GM12878 (cell line): ENCODE results near the gene ENDOG. TPM values are rescaled to one million over a fixed set of nuclear protein-coding genes. Genes with fewer than 3 reads are reported as not detected.

Experiments
- ATAC-seq: fragments of 200-7000 bp; cut with Tn5 transposase; 3 replicates; pipeline ENCODE4 v1.9.1; 2020; ENCODE audit warnings: mild to moderate bottlenecking, moderate library complexity
- BruUV-seq: library from RNA; stranded (reverse); fragments of 400-500 nt; replicated peaks from 2 replicates; lab custom pipeline; 2021; lab: Mats Ljungman, UMichigan
- CTCF ChIA-PET: fragments of 300-600 bp; sonication (Branson Sonifier 250); formaldehyde crosslinking; extraction: SDS; loops from one replicate; lab custom pipeline; 2021; ENCODE audit warnings: inconsistent platforms; lab: Yijun Ruan, JAX
- POLR2A ChIA-PET: fragments of 350-600 bp; formaldehyde crosslinking; extraction: SDS; loops from one replicate; lab custom pipeline; 2021; ENCODE audit warnings: inconsistent platforms; lab: Charles Lee
- RAD21 ChIA-PET: fragments of 300-600 bp; sonication (Branson Sonifier 250); formaldehyde crosslinking; loops from one replicate; lab custom pipeline; 2023; ENCODE audit warnings: antibody characterized with exemption; ENCODE audit not compliant: unreplicated experiment; lab: Charles Lee
- SMC1A ChIA-PET: fragments of 300-600 bp; sonication (Branson Sonifier 250); formaldehyde crosslinking; loops from one replicate; lab custom pipeline; 2023; ENCODE audit not compliant: unreplicated experiment, uncharacterized antibody; lab: Charles Lee
- DNase-seq: peaks from one replicate; pipeline ENCODE4 v3.0.0-alpha.2; 2011; ENCODE audit warnings: low read depth, low spot score
- FAIRE-seq: peaks from 3 replicates; lab custom pipeline; 2011; peaks lifted over from hg19 to GRCh38; lab: Jason Lieb, UNC
- H2AFZ ChIP-seq: 2 replicates; pipeline ENCODE4 v1.6.0; 2011; ENCODE audit warnings: low read depth, low read length, control low read depth; ENCODE audit not compliant: control insufficient read depth
- H3K27ac ChIP-seq: 2 replicates; pipeline ENCODE4 v1.5.1; 2011; ENCODE audit warnings: control low read depth; ENCODE audit not compliant: control insufficient read depth, insufficient read depth
- H3K27me3 ChIP-seq, 2 experiments: replicated peaks in 1 of 2; 2 replicates each; pipeline versions ENCODE4 v1.6.0 to v1.6.1; 2011; ENCODE audit warnings: low read length in 1 of 2; ENCODE audit not compliant: control insufficient read depth in 2 of 2, insufficient read depth in 2 of 2
- H3K36me3 ChIP-seq, 2 experiments: 2 replicates each; pipeline ENCODE4 v1.5.1; 2011; ENCODE audit warnings: low read length in 1 of 2; ENCODE audit not compliant: control insufficient read depth in 2 of 2, insufficient read depth in 2 of 2
- H3K4me1 ChIP-seq: 2 replicates; pipeline ENCODE4 v1.6.1; 2011; ENCODE audit warnings: mild to moderate bottlenecking, low read length, moderate library complexity, mixed read lengths; ENCODE audit not compliant: control insufficient read depth, insufficient read depth
- H3K4me2 ChIP-seq: 2 replicates; pipeline ENCODE4 v1.6.0; 2011; ENCODE audit warnings: control low read depth; ENCODE audit not compliant: control insufficient read depth, insufficient read depth
- H3K4me3 ChIP-seq: fragments of 200-600 bp; sonication (generic); 2 replicates; pipeline ENCODE4 v1.5.1; 2016
- H3K79me2 ChIP-seq: 2 replicates; pipeline ENCODE4 v1.6.0; 2011; ENCODE audit warnings: low read length; ENCODE audit not compliant: control insufficient read depth, insufficient read depth
- H3K9ac ChIP-seq: 2 replicates; pipeline ENCODE4 v1.8.0; 2011; ENCODE audit warnings: low read length, control low read depth, mixed read lengths; ENCODE audit not compliant: control insufficient read depth, insufficient read depth
- H3K9me3 ChIP-seq: replicated peaks from 3 replicates; pipeline ENCODE4 v1.5.1; 2011; ENCODE audit warnings: mild to moderate bottlenecking, low read length; ENCODE audit not compliant: control insufficient read depth, insufficient read depth
- H4K20me1 ChIP-seq: 2 replicates; pipeline ENCODE4 v1.6.0; 2011; ENCODE audit not compliant: control insufficient read depth, insufficient read depth
- CBFB ChIP-seq: IDR thresholded peaks from 2 replicates; pipeline ENCODE4 v1.6.1; 2016; ENCODE audit warnings: antibody characterized with exemption, low read depth
- EED ChIP-seq: sonication (generic); IDR thresholded peaks from 2 replicates; pipeline ENCODE4 v1.6.1; 2016; ENCODE audit warnings: antibody characterized with exemption, low read depth
- ESRRA ChIP-seq: IDR thresholded peaks from 2 replicates; pipeline ENCODE4 v1.6.1; 2012; ENCODE audit warnings: mild to moderate bottlenecking, low read length, improper control_type of control experiment
- GATAD2B ChIP-seq: fragments of 450-650 bp; conservative IDR thresholded peaks from 2 replicates; pipeline ENCODE4 v1.6.1; 2017; ENCODE audit warnings: low read depth, mild to moderate bottlenecking, moderate library complexity
- IRF4 ChIP-seq: IDR thresholded peaks from 2 replicates; pipeline ENCODE4 v1.6.1; 2011; ENCODE audit warnings: low read depth, low read length
- KLF5 ChIP-seq: fragments of 450-650 bp; IDR thresholded peaks from 2 replicates; pipeline ENCODE4 v1.6.1; 2014; ENCODE audit warnings: mild to moderate bottlenecking; ENCODE audit not compliant: partially characterized antibody
- MXI1 ChIP-seq: fragments of 150-350 bp; IDR thresholded peaks from 2 replicates; pipeline ENCODE4 v1.6.1; 2011; ENCODE audit warnings: low read depth, mild to moderate bottlenecking, inconsistent platforms, low read length, improper control_type of control experiment
- MYC ChIP-seq: IDR thresholded peaks from 2 replicates; pipeline ENCODE4 v1.6.1; 2011; ENCODE audit warnings: mild to moderate bottlenecking, low read length, moderate library complexity, inconsistent platforms; ENCODE audit not compliant: insufficient read depth, insufficient replicate concordance, insufficient read length, severe bottlenecking
- POU2F2 ChIP-seq: IDR thresholded peaks from 3 replicates; pipeline ENCODE4 v1.6.1; 2011; ENCODE audit warnings: low read depth, mild to moderate bottlenecking, low read length, borderline replicate concordance
- RAD51 ChIP-seq: fragments of 450-650 bp; IDR thresholded peaks from 2 replicates; pipeline ENCODE4 v1.6.1; 2016; ENCODE audit warnings: moderate library complexity, mild to moderate bottlenecking, inconsistent platforms
- SRF ChIP-seq, 2 experiments: IDR thresholded peaks; 2 replicates each; pipeline ENCODE4 v1.6.1; 2011; ENCODE audit warnings: low read depth in 2 of 2, low read length in 2 of 2, mild to moderate bottlenecking in 1 of 2, moderate library complexity in 1 of 2
- TBL1XR1 ChIP-seq: IDR thresholded peaks from 2 replicates; pipeline ENCODE4 v1.6.1; 2012; ENCODE audit warnings: low read depth, low read length, improper control_type of control experiment
- WGBS: methylation state at CpG from one replicate; pipeline ENCODE4 v1.1.6; 2016; ENCODE audit warnings: low lambda C conversion rate; ENCODE audit not compliant: insufficient replicate concordance, insufficient coverage; ENCODE audit errors: missing lambda C conversion rate; 5-methylcytosine and 5-hydroxymethylcytosine counted together
- in situ Hi-C: fragments of 300-500 bp; cut with MboI; formaldehyde crosslinking; loops from 9 replicates; pipeline ENCODE4 v1.14.3; 2018; ENCODE audit warnings: mixed read lengths
- intact Hi-C: fragments of 100-400 bp; cut with micrococcal nuclease; formaldehyde crosslinking; loops from one replicate; pipeline ENCODE4 v1.14.2; 2022; ENCODE audit not compliant: unreplicated experiment
- polyA plus RNA-seq, 11 experiments: library from polyadenylated mRNA; depleted of rRNA in 4 of 11; unstranded in 6 of 11; stranded (reverse) in 5 of 11; fragments of >200 nt; fragmentation: Nextera tagmentation in 4 of 11; fragmentation: Illumina TruSeq in 1 of 11; extraction: Ambion mirVana in 4 of 11; extraction: Trizol in 1 of 11; gene quantifications; 1 replicate in 1 of 11; 2 replicates in 10 of 11; pipeline versions ENCODE4 v1.2.1 to v1.2.3, GENCODE V29; 2011 to 2016; ENCODE audit warnings: inconsistent platforms in 2 of 11, missing spikeins in 2 of 11, low read depth in 1 of 11
- total RNA-seq, 4 experiments: library from RNA; depleted of rRNA in 3 of 4; stranded (reverse); fragments of >200 nt in 3 of 4; fragmentation: Illumina TruSeq in 1 of 4; extraction: Trizol in 1 of 4; gene quantifications; 2 replicates each; pipeline versions ENCODE4 v1.2.1 to v1.2.3, GENCODE V29; 2013 to 2021
- TF ChIP-seq, protein P1 (sequence below): fragments of 450-650 bp; IDR thresholded peaks from 2 replicates; pipeline ENCODE4 v1.6.1; 2014; ENCODE audit warnings: mild to moderate bottlenecking

The ENDOG gene
- total and polyA plus RNA-seq, 10 of the 15 experiments (the other 5 are each of a cell fraction or from before 2014, with no cell fraction given), result 0.84 to 29.2 (median 9.0) TPM

DNA sequence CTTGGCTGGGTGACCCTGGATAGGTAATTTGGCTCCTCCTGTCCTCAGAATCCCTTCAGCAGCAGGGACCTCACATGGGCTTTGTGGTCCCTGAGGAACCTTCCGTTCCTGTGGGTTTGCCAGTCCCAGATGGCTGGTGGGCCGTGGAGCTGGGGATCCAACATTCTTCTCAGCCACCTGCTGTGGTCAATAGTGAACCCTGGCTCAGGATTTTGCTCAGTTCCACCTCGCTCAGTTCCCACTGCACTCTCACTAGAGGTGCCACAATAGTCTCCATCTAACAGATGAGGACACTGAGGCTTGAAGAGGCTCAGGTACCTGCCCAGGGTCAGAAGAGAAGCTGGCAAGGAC, 28.4 kb downstream of the ENDOG start:
- no peak overlapping the region for H3K4me3 ChIP-seq
- in situ Hi-C loops, result no loop called here
- no peak overlapping the region for H3K27ac ChIP-seq
- no peaks in the 10 kb centered on the region for H3K36me3 ChIP-seq
- H3K79me2 ChIP-seq, result no peaks in the 10 kb centered on the region
- H4K20me1 ChIP-seq, result no peaks in the 10 kb centered on the region
- WGBS, result 70% methylated on average over 3 of the region's 3 CpGs
- no peaks in the 10 kb centered on the region for H3K27me3 ChIP-seq
- H3K9ac ChIP-seq, result no peak overlapping the region
- no peak overlapping the region for H3K4me2 ChIP-seq
- ChIA-PET CTCF (interaction anchor here (1.5 kb wide), 1 partner anchor 160 kb away, joined by 4 read pairs; no protein-coding TSS in a partner anchor), RAD21 (no interaction called here), SMC1A (interaction anchor here (1.2 kb wide), 1 partner anchor 79 kb away, joined by 3 read pairs; no protein-coding TSS in a partner anchor), POLR2A (interaction anchor here (0.5 to 0.6 kb wide), 2 partner anchors 172 to 228 kb away, joined by 3 read pairs; no protein-coding TSS in a partner anchor)
- no peak for TF ChIP-seq MYC
- TF ChIP-seq KLF5, result no peak
- no peak for TF ChIP-seq EED
- TF ChIP-seq IRF4, result no peak
- H3K9me3 ChIP-seq, result no peaks in the 10 kb centered on the region; the same call in 1 of the 3 replicates
- DNase-seq (no peak), ATAC-seq (no peak), FAIRE-seq (no peak)
- H2AFZ ChIP-seq, result no peak overlapping the region
- H3K4me1 ChIP-seq, result no peaks in the 10 kb centered on the region
- BruUV-seq, result no TSS peak
- intact Hi-C loops, result no loop called here

DNA sequence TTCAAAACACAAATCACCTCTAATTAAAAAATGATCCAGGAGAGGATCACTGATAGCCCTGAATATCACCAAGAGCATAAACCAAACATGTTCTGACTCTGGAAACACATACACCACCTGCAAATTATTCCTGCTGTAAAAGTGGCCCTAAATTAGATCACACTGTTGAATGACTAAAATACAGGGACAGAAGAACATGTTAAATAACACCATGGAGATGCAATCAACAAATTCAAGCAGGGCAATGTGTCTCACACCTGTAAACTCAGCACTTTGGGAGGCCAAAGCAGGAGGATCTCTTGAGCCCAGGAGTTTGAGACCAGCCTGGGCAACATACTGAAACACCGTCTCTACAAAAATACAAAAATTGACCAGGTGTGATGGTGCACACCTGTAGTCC, 29.5 kb downstream of the ENDOG start:
- ATAC-seq, result no peak
- ChIA-PET POLR2A (no interaction called here), RAD21 (interaction anchor here (0.7 kb wide), 1 partner anchor 80 kb away, joined by 5 read pairs; no protein-coding TSS in a partner anchor), CTCF (no interaction called here), SMC1A (interaction anchor here (1.2 kb wide), 1 partner anchor 78 kb away, joined by 3 read pairs; no protein-coding TSS in a partner anchor)
- no peak overlapping the region for H3K4me3 ChIP-seq
- TF ChIP-seq SRF (IDR thresholded peaks at IDR 0.05; ENCODE audit: low read depth in 2 of 2, low read length in 2 of 2), result no peak
- TF ChIP-seq POU2F2, result no peak
- TF ChIP-seq KLF5, result no peak
- no peak for TF ChIP-seq MXI1
- no peak for TF ChIP-seq RAD51
- no peak for TF ChIP-seq ESRRA
- no peak for TF ChIP-seq TBL1XR1
- TF ChIP-seq, protein P1, sequence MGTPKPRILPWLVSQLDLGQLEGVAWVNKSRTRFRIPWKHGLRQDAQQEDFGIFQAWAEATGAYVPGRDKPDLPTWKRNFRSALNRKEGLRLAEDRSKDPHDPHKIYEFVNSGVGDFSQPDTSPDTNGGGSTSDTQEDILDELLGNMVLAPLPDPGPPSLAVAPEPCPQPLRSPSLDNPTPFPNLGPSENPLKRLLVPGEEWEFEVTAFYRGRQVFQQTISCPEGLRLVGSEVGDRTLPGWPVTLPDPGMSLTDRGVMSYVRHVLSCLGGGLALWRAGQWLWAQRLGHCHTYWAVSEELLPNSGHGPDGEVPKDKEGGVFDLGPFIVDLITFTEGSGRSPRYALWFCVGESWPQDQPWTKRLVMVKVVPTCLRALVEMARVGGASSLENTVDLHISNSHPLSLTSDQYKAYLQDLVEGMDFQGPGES, result no peak
- TF ChIP-seq CBFB, result no peak
- no peak for TF ChIP-seq GATAD2B
- no peaks in the 10 kb centered on the region for H3K79me2 ChIP-seq
- DNase-seq, result no peak
- no peak overlapping the region for H2AFZ ChIP-seq
- in situ Hi-C loops (no loop called here), intact Hi-C loops (no loop called here)
- no peak for FAIRE-seq
- H3K36me3 ChIP-seq, result no peaks in the 10 kb centered on the region
- BruUV-seq, result no TSS peak
- H3K9ac ChIP-seq, result no peak overlapping the region
- no peaks in the 10 kb centered on the region for H3K4me1 ChIP-seq
- no peak overlapping the region for H3K27ac ChIP-seq
- 88% methylated on average over 1 of the region's 1 CpG for WGBS
- H3K4me2 ChIP-seq, result no peak overlapping the region
- no peaks in the 10 kb centered on the region; the same call in 1 of the 3 replicates for H3K9me3 ChIP-seq
- no peaks in the 10 kb centered on the region for H4K20me1 ChIP-seq
- H3K27me3 ChIP-seq, result no peaks in the 10 kb centered on the region
